Transverse colon (tissue), 4 donors: ENCODE data around the gene TBC1D22B. TPM values are rescaled to one million over a fixed set of nuclear protein-coding genes. Genes with fewer than 3 reads are reported as not detected.

Source experiments
- DNase-seq: peaks from one replicate; pipeline ENCODE4 v3.0.0-alpha.2; 2019
- H3K27ac ChIP-seq, 4 donors: fragments of 200-600 bp; sonication (generic); 2 replicates each; pipeline ENCODE4 v1.5.1; 2016 to 2018; ENCODE audit warnings: inconsistent platforms in 4 of 4
- H3K27me3 ChIP-seq: fragments of 200-600 bp; sonication (generic); 2 replicates; pipeline ENCODE4 v1.5.1; 2017; ENCODE audit warnings: inconsistent platforms
- H3K36me3 ChIP-seq, 4 donors: fragments of 200-600 bp; sonication (generic); 2 replicates each; pipeline ENCODE4 v1.5.1; 2017 to 2019; ENCODE audit warnings: inconsistent platforms in 4 of 4
- H3K4me1 ChIP-seq, 4 donors: fragments of 200-600 bp; sonication (generic); 2 replicates each; pipeline ENCODE4 v1.5.1; 2017 to 2020; ENCODE audit warnings: inconsistent platforms in 4 of 4
- H3K4me3 ChIP-seq, 4 donors: fragments of 200-600 bp; sonication (generic); 1 replicate in 1 of 4; 2 replicates in 3 of 4; pipeline versions ENCODE4 v1.5.1 to v1.6.1; 2017 to 2019; ENCODE audit warnings: inconsistent platforms in 4 of 4
- H3K9me3 ChIP-seq, 2 donors: fragments of 200-600 bp; sonication (generic); 2 replicates each; pipeline ENCODE4 v1.5.1; 2017 to 2019; ENCODE audit warnings: inconsistent platforms in 2 of 2
- EP300 ChIP-seq: sonication (generic); formaldehyde crosslinking; IDR thresholded peaks from one replicate; pipeline ENCODE4 v1.6.1; 2017; ENCODE audit warnings: antibody characterized with exemption, low read depth
- POLR2A ChIP-seq: fragments of 450-650 bp; IDR thresholded peaks from one replicate; pipeline ENCODE4 v1.6.1; 2016; ENCODE audit warnings: antibody characterized with exemption, mild to moderate bottlenecking, moderate library complexity
- POLR2AphosphoS5 ChIP-seq, 3 donors: sonication (generic); formaldehyde crosslinking; IDR thresholded peaks; one replicate each; pipeline ENCODE4 v1.6.1; 2016; ENCODE audit warnings: antibody characterized with exemption in 3 of 3
- WGBS, 2 donors: methylation state at CpG; one replicate each; pipeline ENCODE4 v1.1.5; 2018; ENCODE audit warnings: low coverage in 1 of 2; 5-methylcytosine and 5-hydroxymethylcytosine counted together
- in situ Hi-C, 4 donors: fragments of 200-750 bp; cut with MboI; loops; one replicate each; pipeline versions ENCODE4 v1.15.0 to v1.15.1; 2017; ENCODE audit warnings: low sequenced_read_pairs in 3 of 4, low pct_ligation_motif_present in 1 of 4, low pct_unique_long_range_greater_than_20kb in 1 of 4
- intact Hi-C: fragments of 100-400 bp; cut with DNase I; formaldehyde crosslinking; loops from one replicate; pipeline ENCODE4 v1.15.1; 2023; ENCODE audit warnings: low total_unique reads
- total RNA-seq, 4 donors: library from RNA; depleted of rRNA; stranded (reverse); fragments of >200 nt; gene quantifications; one replicate each; pipeline ENCODE4 v1.1.0, GENCODE V29; 2016
- TF ChIP-seq, protein P1 (sequence below), 5 experiments: fragments of 200-600 bp in 3 of 5; fragments of 450-650 bp in 2 of 5; sonication (generic) in 3 of 5; IDR thresholded peaks; 1 replicate in 2 of 5; 2 replicates in 3 of 5; pipeline ENCODE4 v1.5.1; 2016 to 2017; ENCODE audit warnings: antibody characterized with exemption in 5 of 5, inconsistent platforms in 3 of 5, mild to moderate bottlenecking in 2 of 5, moderate library complexity in 1 of 5

TBC1D22B gene
- total RNA-seq, 4 donors from 2014 or later: 9.0 to 15.7 (median 12.6) TPM

DNA sequence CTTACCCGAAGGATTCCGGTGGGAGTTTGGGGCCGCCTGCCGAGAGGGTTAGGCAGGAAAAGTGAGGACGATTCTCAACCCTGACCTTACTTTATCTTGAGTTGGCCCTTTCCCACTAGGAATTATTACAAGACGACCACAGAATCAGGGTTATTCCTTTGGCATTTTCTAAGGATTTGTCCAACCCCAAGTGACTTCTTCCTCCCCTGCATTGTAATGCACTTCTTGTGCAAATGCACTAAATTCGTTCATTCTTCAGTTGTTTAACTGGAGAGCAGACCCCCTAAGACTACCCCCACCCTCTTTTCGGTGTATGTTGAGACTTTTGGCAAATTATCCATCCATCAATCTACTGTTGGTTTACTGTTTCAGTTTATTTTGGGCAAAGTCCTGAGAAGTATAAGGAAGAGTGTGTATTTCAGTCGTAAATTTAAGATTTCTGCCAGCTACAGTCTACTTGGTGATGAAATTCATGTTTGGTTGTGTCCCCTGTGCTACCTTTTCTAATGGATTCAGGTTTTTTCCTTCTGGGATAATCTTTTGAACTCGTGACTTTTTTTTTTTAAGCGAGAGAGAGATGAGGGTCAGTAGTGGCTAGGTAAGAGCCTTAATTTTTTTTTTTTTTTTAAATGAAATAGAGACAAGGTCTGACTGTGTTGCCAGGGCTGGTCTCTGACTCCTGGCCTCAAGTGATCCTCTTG, 983 bp downstream of the TBC1D22B start:
- Histone ChIP-seq H3K36me3 (no peaks in the 10 kb centered on the region), H3K9me3 (no peaks in the 10 kb centered on the region), H3K27ac (peak overlapping the region in 3 of 4 donors; percentile 88 to 92 (median 90)), H3K4me1 (peaks cover 6 to 28% (median 19%) of the 10 kb centered on the region in 4 donors), H3K27me3 (no peaks in the 10 kb centered on the region), H3K4me3 (peak overlapping the region; percentile 81 to 91 (median 86))
- in situ Hi-C loops: no loop called here
- no peak for DNase-seq
- WGBS, 2 donors: 17 to 27% methylated on average over 5 to 11 of the region's 11 CpGs
- TF ChIP-seq POLR2AphosphoS5 (IDR thresholded peaks at IDR 0.05): no peak
- intact Hi-C loops: no loop called here

DNA sequence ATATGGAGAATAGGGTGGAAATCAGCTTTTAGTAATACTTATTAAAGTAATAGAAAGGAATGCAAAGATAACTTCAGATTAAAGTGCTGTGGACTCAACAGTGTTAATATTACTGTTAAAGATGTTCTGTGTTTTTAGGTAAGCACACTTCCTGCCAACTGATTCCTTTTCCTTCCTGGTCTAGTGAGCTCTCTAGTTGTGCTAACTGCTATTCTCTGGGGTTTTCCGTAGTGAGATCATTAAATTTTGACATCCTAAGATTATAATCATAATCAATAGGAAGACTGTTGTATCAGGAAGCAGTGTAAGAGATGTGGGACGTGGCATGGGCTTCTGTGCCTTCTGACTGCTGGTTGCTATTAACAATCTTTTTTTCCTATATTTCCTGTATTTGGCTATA, 1.6 kb downstream of the TBC1D22B start:
- Histone ChIP-seq H3K4me1 (peaks cover 6 to 24% (median 19%) of the 10 kb centered on the region in 4 donors), H3K27ac (no peak overlapping the region), H3K9me3 (no peaks in the 10 kb centered on the region), H3K27me3 (no peaks in the 10 kb centered on the region), H3K36me3 (no peaks in the 10 kb centered on the region), H3K4me3 (peak overlapping the region in 1 of 4 donors; percentile 81)
- TF ChIP-seq POLR2A (no peak), EP300 (no peak), POLR2AphosphoS5 (IDR thresholded peaks at IDR 0.05) (no peak)
- TF ChIP-seq, protein P1, sequence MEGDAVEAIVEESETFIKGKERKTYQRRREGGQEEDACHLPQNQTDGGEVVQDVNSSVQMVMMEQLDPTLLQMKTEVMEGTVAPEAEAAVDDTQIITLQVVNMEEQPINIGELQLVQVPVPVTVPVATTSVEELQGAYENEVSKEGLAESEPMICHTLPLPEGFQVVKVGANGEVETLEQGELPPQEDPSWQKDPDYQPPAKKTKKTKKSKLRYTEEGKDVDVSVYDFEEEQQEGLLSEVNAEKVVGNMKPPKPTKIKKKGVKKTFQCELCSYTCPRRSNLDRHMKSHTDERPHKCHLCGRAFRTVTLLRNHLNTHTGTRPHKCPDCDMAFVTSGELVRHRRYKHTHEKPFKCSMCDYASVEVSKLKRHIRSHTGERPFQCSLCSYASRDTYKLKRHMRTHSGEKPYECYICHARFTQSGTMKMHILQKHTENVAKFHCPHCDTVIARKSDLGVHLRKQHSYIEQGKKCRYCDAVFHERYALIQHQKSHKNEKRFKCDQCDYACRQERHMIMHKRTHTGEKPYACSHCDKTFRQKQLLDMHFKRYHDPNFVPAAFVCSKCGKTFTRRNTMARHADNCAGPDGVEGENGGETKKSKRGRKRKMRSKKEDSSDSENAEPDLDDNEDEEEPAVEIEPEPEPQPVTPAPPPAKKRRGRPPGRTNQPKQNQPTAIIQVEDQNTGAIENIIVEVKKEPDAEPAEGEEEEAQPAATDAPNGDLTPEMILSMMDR (IDR thresholded peaks at IDR 0.05): no peak
- intact Hi-C loops (no loop called here), in situ Hi-C loops (no loop called here)
- DNase-seq: no peak
- WGBS, 2 donors: 36 to 50% methylated on average over 2 of the region's 2 CpGs

DNA sequence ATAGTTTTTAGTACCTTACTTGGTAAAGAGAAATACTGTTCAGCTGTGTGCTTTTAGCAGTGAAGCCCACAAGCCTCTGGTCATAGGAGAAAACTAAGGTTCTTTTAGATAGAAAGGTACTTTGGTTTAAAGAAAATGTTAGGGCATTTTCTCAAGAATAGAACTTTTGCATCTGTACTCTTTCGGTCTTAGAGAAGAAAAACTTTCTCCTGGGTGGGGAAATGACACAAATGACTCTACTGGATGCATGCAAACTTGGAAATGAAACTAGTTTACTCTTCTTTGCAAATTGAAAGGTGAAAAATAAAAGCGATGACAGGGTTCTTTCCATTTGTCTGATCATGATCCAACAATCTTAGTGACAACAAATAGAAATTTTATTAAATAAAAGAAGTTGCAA, 2.5 kb downstream of the TBC1D22B start:
- intact Hi-C loops (no loop called here), in situ Hi-C loops (no loop called here)
- Histone ChIP-seq H3K36me3 (no peaks in the 10 kb centered on the region), H3K27ac (no peak overlapping the region), H3K9me3 (no peaks in the 10 kb centered on the region), H3K4me3 (no peak overlapping the region), H3K4me1 (peaks cover 6 to 24% (median 19%) of the 10 kb centered on the region in 4 donors), H3K27me3 (no peaks in the 10 kb centered on the region)
- no peak for DNase-seq
- WGBS, 2 donors: 68 to 70% methylated on average over 2 of the region's 2 CpGs
- TF ChIP-seq POLR2AphosphoS5 (IDR thresholded peaks at IDR 0.05) (no peak), POLR2A (no peak), EP300 (no peak)
- TF ChIP-seq, protein P1 (IDR thresholded peaks at IDR 0.05): no peak

DNA sequence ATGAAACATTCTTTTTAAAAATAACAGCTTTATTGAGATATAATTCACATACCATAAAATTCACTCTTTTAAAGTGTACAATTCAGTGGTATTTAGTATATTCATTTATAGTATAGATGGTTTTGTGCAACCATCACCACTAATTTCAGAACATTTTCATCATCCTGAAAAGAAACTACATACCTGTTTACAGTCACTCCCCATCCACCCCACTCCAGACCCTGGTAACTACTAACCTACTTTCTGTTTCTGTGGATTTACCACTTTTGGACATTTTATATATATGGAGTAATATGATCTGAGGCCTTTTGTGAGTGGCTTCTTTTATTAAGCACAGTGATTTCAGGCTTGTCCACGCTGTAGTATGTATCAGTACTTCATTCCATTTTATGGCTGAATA, 2.9 kb downstream of the TBC1D22B start:
- 100% methylated on average over 1 of the region's 1 CpG for WGBS, 2 donors
- Histone ChIP-seq H3K9me3 (no peaks in the 10 kb centered on the region), H3K4me1 (peaks cover 6 to 24% (median 19%) of the 10 kb centered on the region in 4 donors), H3K27ac (no peak overlapping the region), H3K27me3 (no peaks in the 10 kb centered on the region), H3K36me3 (no peaks in the 10 kb centered on the region), H3K4me3 (no peak overlapping the region)
- intact Hi-C loops: no loop called here
- no peak for DNase-seq
- TF ChIP-seq EP300 (no peak), POLR2AphosphoS5 (IDR thresholded peaks at IDR 0.05) (no peak), POLR2A (no peak)
- in situ Hi-C loops: no loop called here

DNA sequence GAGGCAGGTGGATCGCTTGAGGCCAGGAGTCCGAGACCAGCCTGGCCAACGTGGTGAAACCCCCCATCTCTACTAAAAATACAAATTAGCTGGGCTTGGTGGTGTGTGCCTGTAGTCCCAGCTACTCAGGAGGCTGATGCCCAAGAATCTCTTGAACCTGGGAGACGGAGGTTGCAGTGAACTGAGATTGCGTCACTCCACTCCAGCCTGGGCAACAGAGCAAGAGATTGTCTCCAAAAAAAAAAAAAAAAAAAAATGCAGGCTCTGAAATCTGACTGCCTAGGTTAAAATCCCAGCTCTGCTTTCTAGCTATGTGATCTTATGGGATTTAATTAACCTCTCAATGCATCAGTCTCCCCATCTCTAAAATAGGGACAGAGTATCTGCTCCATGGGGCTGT, 3.6 kb downstream of the TBC1D22B start:
- in situ Hi-C loops: no loop called here

More for the DNA sequence above, 3.6 kb downstream of the TBC1D22B start:
- no peak overlapping the region for H3K4me3 ChIP-seq
- no peak overlapping the region for H3K27ac ChIP-seq
- H3K9me3 ChIP-seq: no peaks in the 10 kb centered on the region
- intact Hi-C loops: no loop called here
- peaks cover 6 to 24% (median 19%) of the 10 kb centered on the region in 4 donors for H3K4me1 ChIP-seq
- DNase-seq: no peak
- H3K27me3 ChIP-seq: no peaks in the 10 kb centered on the region
- H3K36me3 ChIP-seq: no peaks in the 10 kb centered on the region
- 83 to 92% methylated on average over 4 to 5 of the region's 5 CpGs for WGBS, 2 donors
- TF ChIP-seq, protein P1 (IDR thresholded peaks at IDR 0.05): no peak
- TF ChIP-seq POLR2AphosphoS5 (IDR thresholded peaks at IDR 0.05) (no peak), EP300 (no peak), POLR2A (no peak)
